Measurements from ENCODE around the gene OLFM2.

OLFM2 gene

DNA sequence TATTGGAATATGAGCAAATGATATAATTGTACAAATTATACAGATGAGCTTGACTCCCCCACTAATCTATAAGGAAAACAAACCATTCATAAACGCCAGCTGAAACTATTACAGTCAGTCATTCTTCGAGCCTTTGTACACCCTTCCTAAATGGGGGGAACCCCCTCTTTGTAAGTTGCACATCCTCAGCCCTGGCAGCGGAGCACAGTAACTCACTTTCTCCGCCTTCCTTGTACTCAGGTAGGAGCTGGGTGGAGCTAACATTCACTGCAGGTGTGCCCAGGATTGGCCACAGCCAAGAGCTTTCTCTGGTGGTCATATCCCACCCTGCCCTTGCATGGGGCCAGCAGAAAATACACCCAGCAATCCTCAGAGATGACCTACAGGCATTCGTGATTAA lies 72.6 kb downstream of the OLFM2 start:
- no peak for ATAC-seq
- TF ChIP-seq ZFP30 (CRISPR knock-in tag; IDR thresholded peaks at IDR 0.05) = no peak
- no peak for TF ChIP-seq CSDC2 (CRISPR knock-in tag; IDR thresholded peaks at IDR 0.05)
- TF ChIP-seq, protein P1, sequence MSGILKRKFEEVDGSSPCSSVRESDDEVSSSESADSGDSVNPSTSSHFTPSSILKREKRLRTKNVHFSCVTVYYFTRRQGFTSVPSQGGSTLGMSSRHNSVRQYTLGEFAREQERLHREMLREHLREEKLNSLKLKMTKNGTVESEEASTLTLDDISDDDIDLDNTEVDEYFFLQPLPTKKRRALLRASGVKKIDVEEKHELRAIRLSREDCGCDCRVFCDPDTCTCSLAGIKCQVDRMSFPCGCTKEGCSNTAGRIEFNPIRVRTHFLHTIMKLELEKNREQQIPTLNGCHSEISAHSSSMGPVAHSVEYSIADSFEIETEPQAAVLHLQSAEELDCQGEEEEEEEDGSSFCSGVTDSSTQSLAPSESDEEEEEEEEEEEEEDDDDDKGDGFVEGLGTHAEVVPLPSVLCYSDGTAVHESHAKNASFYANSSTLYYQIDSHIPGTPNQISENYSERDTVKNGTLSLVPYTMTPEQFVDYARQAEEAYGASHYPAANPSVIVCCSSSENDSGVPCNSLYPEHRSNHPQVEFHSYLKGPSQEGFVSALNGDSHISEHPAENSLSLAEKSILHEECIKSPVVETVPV (CRISPR knock-in tag; IDR thresholded peaks at IDR 0.05) = no peak
- no peak for TF ChIP-seq TCF4 (CRISPR knock-in tag; IDR thresholded peaks at IDR 0.05; ENCODE audit: borderline replicate concordance)
- TF ChIP-seq ZNF70 (CRISPR knock-in tag; IDR thresholded peaks at IDR 0.05) = no peak
- TF ChIP-seq BACH2 (CRISPR knock-in tag; IDR thresholded peaks at IDR 0.05; ENCODE audit: borderline replicate concordance) = no peak
- no peak for TF ChIP-seq ISL1 (CRISPR knock-in tag; IDR thresholded peaks at IDR 0.05)
- TF ChIP-seq RARB (CRISPR knock-in tag; IDR thresholded peaks at IDR 0.05) = no peak
- no peak for TF ChIP-seq ARNTL (CRISPR knock-in tag; IDR thresholded peaks at IDR 0.05; ENCODE audit: borderline replicate concordance, low read depth)
- TF ChIP-seq, protein P2, sequence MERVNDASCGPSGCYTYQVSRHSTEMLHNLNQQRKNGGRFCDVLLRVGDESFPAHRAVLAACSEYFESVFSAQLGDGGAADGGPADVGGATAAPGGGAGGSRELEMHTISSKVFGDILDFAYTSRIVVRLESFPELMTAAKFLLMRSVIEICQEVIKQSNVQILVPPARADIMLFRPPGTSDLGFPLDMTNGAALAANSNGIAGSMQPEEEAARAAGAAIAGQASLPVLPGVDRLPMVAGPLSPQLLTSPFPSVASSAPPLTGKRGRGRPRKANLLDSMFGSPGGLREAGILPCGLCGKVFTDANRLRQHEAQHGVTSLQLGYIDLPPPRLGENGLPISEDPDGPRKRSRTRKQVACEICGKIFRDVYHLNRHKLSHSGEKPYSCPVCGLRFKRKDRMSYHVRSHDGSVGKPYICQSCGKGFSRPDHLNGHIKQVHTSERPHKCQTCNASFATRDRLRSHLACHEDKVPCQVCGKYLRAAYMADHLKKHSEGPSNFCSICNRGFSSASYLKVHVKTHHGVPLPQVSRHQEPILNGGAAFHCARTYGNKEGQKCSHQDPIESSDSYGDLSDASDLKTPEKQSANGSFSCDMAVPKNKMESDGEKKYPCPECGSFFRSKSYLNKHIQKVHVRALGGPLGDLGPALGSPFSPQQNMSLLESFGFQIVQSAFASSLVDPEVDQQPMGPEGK (CRISPR knock-in tag; IDR thresholded peaks at IDR 0.05; ENCODE audit: borderline replicate concordance) = no peak
- TF ChIP-seq PPARA (CRISPR knock-in tag; IDR thresholded peaks at IDR 0.05; ENCODE audit: borderline replicate concordance) = no peak
- TF ChIP-seq ZNF8 (CRISPR knock-in tag; IDR thresholded peaks at IDR 0.05) = no peak

DNA sequence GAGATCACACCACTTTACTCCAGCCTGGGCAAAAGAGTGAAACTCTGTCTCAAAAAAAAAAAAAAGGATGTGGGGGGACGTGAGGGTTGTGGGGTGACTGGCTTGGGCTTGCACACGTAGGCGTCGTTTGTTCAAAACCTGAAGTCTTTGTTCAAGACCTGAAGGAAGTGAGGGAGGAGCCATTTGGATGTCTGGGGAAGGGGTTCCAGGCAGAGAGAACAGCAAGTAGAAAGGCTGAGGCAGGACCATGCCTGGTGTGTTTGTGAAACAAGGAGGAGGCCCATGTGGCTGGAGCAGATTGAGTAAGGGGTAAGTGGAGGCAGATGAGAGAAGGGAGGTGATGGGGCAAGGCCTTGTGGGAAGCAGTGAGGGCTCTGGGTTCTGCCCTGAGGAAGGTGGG lies 73.4 kb downstream of the OLFM2 start:
- no peak for ATAC-seq
- TF ChIP-seq ESRRG (CRISPR knock-in tag; IDR thresholded peaks at IDR 0.05) (no peak), BACH2 (CRISPR knock-in tag; IDR thresholded peaks at IDR 0.05; ENCODE audit: borderline replicate concordance) (no peak), OSR1 (CRISPR knock-in tag; IDR thresholded peaks at IDR 0.05) (no peak), ZNF8 (CRISPR knock-in tag; IDR thresholded peaks at IDR 0.05) (no peak), TOX (CRISPR knock-in tag; IDR thresholded peaks at IDR 0.05; ENCODE audit: borderline replicate concordance) (no peak), TCF4 (CRISPR knock-in tag; IDR thresholded peaks at IDR 0.05; ENCODE audit: borderline replicate concordance) (no peak), ZFP30 (CRISPR knock-in tag; IDR thresholded peaks at IDR 0.05) (no peak), SNAI2 (CRISPR knock-in tag; IDR thresholded peaks at IDR 0.05) (no peak), GLIS3 (CRISPR knock-in tag; IDR thresholded peaks at IDR 0.05) (no peak)
- TF ChIP-seq, protein P3, sequence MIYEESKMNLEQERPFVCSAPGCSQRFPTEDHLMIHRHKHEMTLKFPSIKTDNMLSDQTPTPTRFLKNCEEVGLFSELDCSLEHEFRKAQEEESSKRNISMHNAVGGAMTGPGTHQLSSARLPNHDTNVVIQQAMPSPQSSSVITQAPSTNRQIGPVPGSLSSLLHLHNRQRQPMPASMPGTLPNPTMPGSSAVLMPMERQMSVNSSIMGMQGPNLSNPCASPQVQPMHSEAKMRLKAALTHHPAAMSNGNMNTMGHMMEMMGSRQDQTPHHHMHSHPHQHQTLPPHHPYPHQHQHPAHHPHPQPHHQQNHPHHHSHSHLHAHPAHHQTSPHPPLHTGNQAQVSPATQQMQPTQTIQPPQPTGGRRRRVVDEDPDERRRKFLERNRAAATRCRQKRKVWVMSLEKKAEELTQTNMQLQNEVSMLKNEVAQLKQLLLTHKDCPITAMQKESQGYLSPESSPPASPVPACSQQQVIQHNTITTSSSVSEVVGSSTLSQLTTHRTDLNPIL (CRISPR knock-in tag; IDR thresholded peaks at IDR 0.05; ENCODE audit: low read depth) = no peak
- TF ChIP-seq, protein P2 (CRISPR knock-in tag; IDR thresholded peaks at IDR 0.05; ENCODE audit: borderline replicate concordance) = no peak
- TF ChIP-seq, protein P4, sequence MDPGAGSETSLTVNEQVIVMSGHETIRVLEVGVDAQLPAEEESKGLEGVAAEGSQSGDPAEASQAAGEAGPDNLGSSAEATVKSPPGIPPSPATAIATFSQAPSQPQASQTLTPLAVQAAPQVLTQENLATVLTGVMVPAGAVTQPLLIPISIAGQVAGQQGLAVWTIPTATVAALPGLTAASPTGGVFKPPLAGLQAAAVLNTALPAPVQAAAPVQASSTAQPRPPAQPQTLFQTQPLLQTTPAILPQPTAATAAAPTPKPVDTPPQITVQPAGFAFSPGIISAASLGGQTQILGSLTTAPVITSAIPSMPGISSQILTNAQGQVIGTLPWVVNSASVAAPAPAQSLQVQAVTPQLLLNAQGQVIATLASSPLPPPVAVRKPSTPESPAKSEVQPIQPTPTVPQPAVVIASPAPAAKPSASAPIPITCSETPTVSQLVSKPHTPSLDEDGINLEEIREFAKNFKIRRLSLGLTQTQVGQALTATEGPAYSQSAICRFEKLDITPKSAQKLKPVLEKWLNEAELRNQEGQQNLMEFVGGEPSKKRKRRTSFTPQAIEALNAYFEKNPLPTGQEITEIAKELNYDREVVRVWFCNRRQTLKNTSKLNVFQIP (CRISPR knock-in tag; IDR thresholded peaks at IDR 0.05; ENCODE audit: borderline replicate concordance, low read depth) = no peak

DNA sequence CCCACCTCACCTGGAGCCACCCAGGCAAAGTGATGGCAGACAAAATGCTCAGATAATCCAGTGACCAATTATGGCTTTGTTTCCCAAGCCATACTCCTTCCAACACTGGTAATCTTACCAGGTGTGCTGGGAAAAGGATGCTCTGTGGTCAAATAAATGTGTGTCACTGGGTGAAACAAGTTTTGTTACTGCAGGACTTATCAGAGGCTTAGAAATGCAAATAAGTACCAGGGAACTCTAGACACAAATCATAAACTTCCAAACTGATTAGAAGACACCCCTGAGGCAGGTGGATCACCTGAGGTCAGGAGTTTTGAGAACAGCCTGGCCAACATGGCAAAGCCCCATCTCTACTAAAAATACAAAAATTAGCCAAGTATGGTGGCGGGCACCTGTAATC lies 74.8 kb downstream of the OLFM2 start:
- no peak for ATAC-seq
- TF ChIP-seq ESRRG (CRISPR knock-in tag; IDR thresholded peaks at IDR 0.05) = no peak
- TF ChIP-seq, protein P3 (CRISPR knock-in tag; IDR thresholded peaks at IDR 0.05; ENCODE audit: low read depth) = no peak
- no peak for TF ChIP-seq TOX (CRISPR knock-in tag; IDR thresholded peaks at IDR 0.05; ENCODE audit: borderline replicate concordance)
- TF ChIP-seq, protein P5, sequence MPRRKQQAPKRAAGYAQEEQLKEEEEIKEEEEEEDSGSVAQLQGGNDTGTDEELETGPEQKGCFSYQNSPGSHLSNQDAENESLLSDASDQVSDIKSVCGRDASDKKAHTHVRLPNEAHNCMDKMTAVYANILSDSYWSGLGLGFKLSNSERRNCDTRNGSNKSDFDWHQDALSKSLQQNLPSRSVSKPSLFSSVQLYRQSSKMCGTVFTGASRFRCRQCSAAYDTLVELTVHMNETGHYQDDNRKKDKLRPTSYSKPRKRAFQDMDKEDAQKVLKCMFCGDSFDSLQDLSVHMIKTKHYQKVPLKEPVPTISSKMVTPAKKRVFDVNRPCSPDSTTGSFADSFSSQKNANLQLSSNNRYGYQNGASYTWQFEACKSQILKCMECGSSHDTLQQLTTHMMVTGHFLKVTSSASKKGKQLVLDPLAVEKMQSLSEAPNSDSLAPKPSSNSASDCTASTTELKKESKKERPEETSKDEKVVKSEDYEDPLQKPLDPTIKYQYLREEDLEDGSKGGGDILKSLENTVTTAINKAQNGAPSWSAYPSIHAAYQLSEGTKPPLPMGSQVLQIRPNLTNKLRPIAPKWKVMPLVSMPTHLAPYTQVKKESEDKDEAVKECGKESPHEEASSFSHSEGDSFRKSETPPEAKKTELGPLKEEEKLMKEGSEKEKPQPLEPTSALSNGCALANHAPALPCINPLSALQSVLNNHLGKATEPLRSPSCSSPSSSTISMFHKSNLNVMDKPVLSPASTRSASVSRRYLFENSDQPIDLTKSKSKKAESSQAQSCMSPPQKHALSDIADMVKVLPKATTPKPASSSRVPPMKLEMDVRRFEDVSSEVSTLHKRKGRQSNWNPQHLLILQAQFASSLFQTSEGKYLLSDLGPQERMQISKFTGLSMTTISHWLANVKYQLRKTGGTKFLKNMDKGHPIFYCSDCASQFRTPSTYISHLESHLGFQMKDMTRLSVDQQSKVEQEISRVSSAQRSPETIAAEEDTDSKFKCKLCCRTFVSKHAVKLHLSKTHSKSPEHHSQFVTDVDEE (CRISPR knock-in tag; IDR thresholded peaks at IDR 0.05) = no peak
- TF ChIP-seq BACH2 (CRISPR knock-in tag; IDR thresholded peaks at IDR 0.05; ENCODE audit: borderline replicate concordance) = no peak
- no peak for TF ChIP-seq ZC3H10 (CRISPR knock-in tag; IDR thresholded peaks at IDR 0.05)
- TF ChIP-seq, protein P1 (CRISPR knock-in tag; IDR thresholded peaks at IDR 0.05) = no peak
- TF ChIP-seq ISL1 (CRISPR knock-in tag; IDR thresholded peaks at IDR 0.05) = no peak
- TF ChIP-seq ZFP3 (CRISPR knock-in tag; IDR thresholded peaks at IDR 0.05) = no peak
- TF ChIP-seq ARNTL (CRISPR knock-in tag; IDR thresholded peaks at IDR 0.05; ENCODE audit: borderline replicate concordance, low read depth) = no peak
